Kidney (tissue), 14 donors: ENCODE data around the gene TRIM28. TPM values are rescaled to one million over a fixed set of nuclear protein-coding genes. Genes with fewer than 3 reads are reported as not detected.
A peak's percentile ranks its signal among the peaks of the same experiment; 100 is the strongest.

ENCODE experiments used
- DNase-seq, 5 donors: peaks; one replicate each; pipeline ENCODE4 v3.0.0-alpha.2; 2013 to 2020
- FAIRE-seq: peaks from 2 replicates; lab custom pipeline; 2012; peaks lifted over from hg19 to GRCh38; lab: Jason Lieb, UNC
- H3K27ac ChIP-seq, 2 donors: one replicate each; pipeline ENCODE4 v1.7.0; 2013; ENCODE audit warnings: low read depth in 2 of 2, low read length in 2 of 2, inconsistent platforms in 1 of 2
- H3K27me3 ChIP-seq: one replicate; pipeline ENCODE4 v1.7.1; 2013; ENCODE audit warnings: low read length, inconsistent platforms; ENCODE audit not compliant: control insufficient read depth, insufficient read depth
- H3K36me3 ChIP-seq, 3 donors: one replicate each; pipeline versions ENCODE4 v1.7.0 to v1.7.1; 2013; ENCODE audit warnings: low read length in 3 of 3, control low read depth in 1 of 3, inconsistent platforms in 1 of 3; ENCODE audit not compliant: insufficient read depth in 3 of 3, control insufficient read depth in 2 of 3
- H3K4me1 ChIP-seq, 3 donors: one replicate each; pipeline versions ENCODE4 v1.7.0 to v1.7.1; 2013; ENCODE audit warnings: low read length in 3 of 3, inconsistent platforms in 1 of 3, low read depth in 1 of 3; ENCODE audit not compliant: control insufficient read depth in 2 of 3, insufficient read depth in 2 of 3
- H3K4me3 ChIP-seq, 3 donors: one replicate each; pipeline versions ENCODE4 v1.7.0 to v1.8.1; 2013; ENCODE audit warnings: low read length in 3 of 3, control low read depth in 1 of 3, inconsistent platforms in 1 of 3
- H3K9ac ChIP-seq, 3 donors: one replicate each; pipeline versions ENCODE4 v1.7.0 to v1.7.1; 2013; ENCODE audit warnings: low read length in 3 of 3, control low read depth in 1 of 3, inconsistent platforms in 1 of 3
- H3K9me3 ChIP-seq, 3 donors: one replicate each; pipeline versions ENCODE4 v1.7.0 to v1.7.1; 2013; ENCODE audit warnings: low read length in 3 of 3, control low read depth in 1 of 3, inconsistent platforms in 1 of 3; ENCODE audit not compliant: control insufficient read depth in 2 of 3, insufficient read depth in 1 of 3
- CTCF ChIP-seq: IDR thresholded peaks from 3 replicates; pipeline ENCODE4 v1.5.1; 2012; ENCODE audit warnings: mild to moderate bottlenecking, moderate library complexity, borderline replicate concordance; ENCODE audit not compliant: insufficient read depth; ENCODE audit errors: extremely low read depth
- intact Hi-C: fragments of 100-400 bp; cut with DNase I; formaldehyde crosslinking; loops from one replicate; pipeline ENCODE4 v1.11.1; 2022
- microRNA-seq: library from miRNA; unstranded; fragments of <30 nt; microRNA quantifications from one replicate; pipeline ENCODE4 v1.2.0, GENCODE V29; 2020
- polyA plus RNA-seq: library from polyadenylated mRNA; stranded (reverse); fragments of 350-450 nt; fragmentation: Illumina TruSeq; extraction: RNeasy Lipid Tissue Mini Kit (QIAGEN cat#74804); gene quantifications from one replicate; pipeline ENCODE4 v1.2.3, GENCODE V29; 2014; ENCODE audit warnings: low read depth, low replicate concordance; ENCODE audit not compliant: insufficient read depth
- total RNA-seq: library from RNA; stranded (reverse); fragmentation: NEBNext Ultra II Directional; extraction: Animal tissue kit (Norgen Biotek cat#: 25700); gene quantifications from one replicate; pipeline ENCODE4 v1.2.1, GENCODE V29; 2021
- donor health status: control.
- donor health status: control.
- donor health status: control.
- donor health status: control.
- donor health status: control.
- donor health status: DM: yes; HTN: yes; CAD: no.
- donor health status: Normal renal cell carcinoma (clear cell type).

Gene TRIM28
- total and polyA plus RNA-seq, 2 donors from 2014 or later: 191 to 229 TPM

GRCh38 chr19:58584498-58585441 is 40.9 kb downstream of the TRIM28 start:
- Histone ChIP-seq H3K9me3 (no peaks in the 10 kb centered on the region), H3K36me3 (peaks cover 2 to 7% (median 3%) of the 10 kb centered on the region in 3 donors), H3K4me1 (peaks cover 0 to 6% (median 0%) of the 10 kb centered on the region in 3 donors), H3K4me3 (no peak overlapping the region), H3K27me3 (no peaks in the 10 kb centered on the region), H3K9ac (no peak overlapping the region), H3K27ac (no peak overlapping the region)
- DNase-seq (peak in 1 of 5 donors; percentile 41), FAIRE-seq (no peak)
- no peak for TF ChIP-seq CTCF
- intact Hi-C loops: no loop called here

GRCh38 chr19:58585442-58586132 is 41.7 kb downstream of the TRIM28 start:
- no peak overlapping the region for H3K9ac ChIP-seq
- no peaks in the 10 kb centered on the region for H3K9me3 ChIP-seq
- no peak for TF ChIP-seq CTCF
- H3K27ac ChIP-seq: no peak overlapping the region
- intact Hi-C loops: no loop called here
- H3K27me3 ChIP-seq: no peaks in the 10 kb centered on the region
- FAIRE-seq: no peak
- H3K4me1 ChIP-seq: peaks cover 0 to 6% (median 0%) of the 10 kb centered on the region in 3 donors
- DNase-seq: no peak
- peaks cover 2 to 7% (median 3%) of the 10 kb centered on the region in 3 donors for H3K36me3 ChIP-seq
- H3K4me3 ChIP-seq: no peak overlapping the region

GRCh38 chr19:58586133-58586765 is 42.4 kb downstream of the TRIM28 start:
- no peak for FAIRE-seq
- Histone ChIP-seq H3K9me3 (no peaks in the 10 kb centered on the region), H3K36me3 (peaks cover 2 to 7% (median 3%) of the 10 kb centered on the region in 3 donors), H3K9ac (no peak overlapping the region), H3K27me3 (no peaks in the 10 kb centered on the region), H3K4me1 (peaks cover 0 to 2% (median 0%) of the 10 kb centered on the region in 3 donors), H3K4me3 (no peak overlapping the region), H3K27ac (no peak overlapping the region)
- intact Hi-C loops: no loop called here
- DNase-seq: peak in 2 of 5 donors; percentile 40
- TF ChIP-seq CTCF: no peak

Small RNA genes lying within 50 kb of the gene (microRNA-seq; reads per million reads assigned to microRNA genes)
- gene MIR6807: not detected

Other genes starting within 250 kb of the TRIM28 start
- 35.4 TPM for gene ERVK3-1, start 238.7 kb upstream of the TRIM28 start, total RNA-seq
- gene ERVK3-1, start 238.7 kb upstream of the TRIM28 start, polyA plus RNA-seq: 41.6 TPM
- gene ZSCAN22, start 217.1 kb upstream of the TRIM28 start, total RNA-seq: 3.3 TPM
- 1.1 TPM for gene ZSCAN22, start 217.1 kb upstream of the TRIM28 start, polyA plus RNA-seq
- 10.9 TPM for gene A1BG, start 190.6 kb upstream of the TRIM28 start, total RNA-seq
- gene A1BG, start 190.6 kb upstream of the TRIM28 start, polyA plus RNA-seq: 19.0 TPM
- 5.0 TPM for gene ZNF497, start 181.3 kb upstream of the TRIM28 start, total RNA-seq
- 1.7 TPM for gene ZNF497, start 181.3 kb upstream of the TRIM28 start, polyA plus RNA-seq
- gene ZNF837, start 163.0 kb upstream of the TRIM28 start, total RNA-seq: 5.0 TPM
- gene ZNF837, start 163.0 kb upstream of the TRIM28 start, polyA plus RNA-seq: 3.6 TPM
- 802 TPM for gene RPS5, start 156.8 kb upstream of the TRIM28 start, total RNA-seq
- gene RPS5, start 156.8 kb upstream of the TRIM28 start, polyA plus RNA-seq: 929 TPM
- gene RNF225, start 148.4 kb upstream of the TRIM28 start, total RNA-seq: 0.25 TPM
- gene RNF225, start 148.4 kb upstream of the TRIM28 start, polyA plus RNA-seq: not detected
- gene ZNF584, start 135.4 kb upstream of the TRIM28 start, total RNA-seq: 13.0 TPM
- gene ZNF584, start 135.4 kb upstream of the TRIM28 start, polyA plus RNA-seq: 6.2 TPM
- 7.8 TPM for gene ZNF132, start 103.9 kb upstream of the TRIM28 start, total RNA-seq
- 2.9 TPM for gene ZNF132, start 103.9 kb upstream of the TRIM28 start, polyA plus RNA-seq
- gene ZNF324B, start 92.4 kb upstream of the TRIM28 start, total RNA-seq: 9.9 TPM
- 3.4 TPM for gene ZNF324B, start 92.4 kb upstream of the TRIM28 start, polyA plus RNA-seq
- gene ZNF324, start 77.0 kb upstream of the TRIM28 start, total RNA-seq: 13.0 TPM
- 3.9 TPM for gene ZNF324, start 77.0 kb upstream of the TRIM28 start, polyA plus RNA-seq
- 13.3 TPM for gene ZNF446, start 67.7 kb upstream of the TRIM28 start, total RNA-seq
- gene ZNF446, start 67.7 kb upstream of the TRIM28 start, polyA plus RNA-seq: 12.6 TPM
- 10.8 TPM for gene SLC27A5, start 32.1 kb upstream of the TRIM28 start, total RNA-seq
- 41.5 TPM for gene SLC27A5, start 32.1 kb upstream of the TRIM28 start, polyA plus RNA-seq
- gene ZBTB45, start 24.3 kb upstream of the TRIM28 start, total RNA-seq: 16.9 TPM
- 7.7 TPM for gene ZBTB45, start 24.3 kb upstream of the TRIM28 start, polyA plus RNA-seq
- gene CHMP2A, start 11.0 kb downstream of the TRIM28 start, total RNA-seq: 142 TPM
- gene CHMP2A, start 11.0 kb downstream of the TRIM28 start, polyA plus RNA-seq: 294 TPM
- gene UBE2M, start 14.5 kb downstream of the TRIM28 start, total RNA-seq: 60.4 TPM
- gene UBE2M, start 14.5 kb downstream of the TRIM28 start, polyA plus RNA-seq: 98.0 TPM
- gene MZF1, start 29.3 kb downstream of the TRIM28 start, total RNA-seq: 38.6 TPM
- 12.9 TPM for gene MZF1, start 29.3 kb downstream of the TRIM28 start, polyA plus RNA-seq